ENCODE measurements around the gene NOTUM. TPM values are rescaled to one million over a fixed set of nuclear protein-coding genes. Genes with fewer than 3 reads are reported as not detected.
A peak's percentile ranks its signal among the peaks of the same experiment; 100 is the strongest.

NOTUM gene
- total RNA-seq, 1 donor from 2014 or later, result 5.9 TPM

GRCh38 chr17:81993729-81994592 lies 33.0 kb upstream of the NOTUM start:
- peak in 1 of 2 experiments; percentile 18 for DNase-seq (ENCODE audit: low spot score in 2 of 2, unreplicated experiment in 2 of 2)
- Mint-ChIP-seq H3K27me3 (ENCODE audit: low read depth) (no peaks in the 10 kb centered on the region), H3K4me3 (no peak overlapping the region), H3K27ac (peak overlapping the region; percentile 34), H3K36me3 (peaks cover 17% of the 10 kb centered on the region), H3K9me3 (no peaks in the 10 kb centered on the region), H3K4me1 (peaks cover 18% of the 10 kb centered on the region)
- TF ChIP-seq, protein P1, sequence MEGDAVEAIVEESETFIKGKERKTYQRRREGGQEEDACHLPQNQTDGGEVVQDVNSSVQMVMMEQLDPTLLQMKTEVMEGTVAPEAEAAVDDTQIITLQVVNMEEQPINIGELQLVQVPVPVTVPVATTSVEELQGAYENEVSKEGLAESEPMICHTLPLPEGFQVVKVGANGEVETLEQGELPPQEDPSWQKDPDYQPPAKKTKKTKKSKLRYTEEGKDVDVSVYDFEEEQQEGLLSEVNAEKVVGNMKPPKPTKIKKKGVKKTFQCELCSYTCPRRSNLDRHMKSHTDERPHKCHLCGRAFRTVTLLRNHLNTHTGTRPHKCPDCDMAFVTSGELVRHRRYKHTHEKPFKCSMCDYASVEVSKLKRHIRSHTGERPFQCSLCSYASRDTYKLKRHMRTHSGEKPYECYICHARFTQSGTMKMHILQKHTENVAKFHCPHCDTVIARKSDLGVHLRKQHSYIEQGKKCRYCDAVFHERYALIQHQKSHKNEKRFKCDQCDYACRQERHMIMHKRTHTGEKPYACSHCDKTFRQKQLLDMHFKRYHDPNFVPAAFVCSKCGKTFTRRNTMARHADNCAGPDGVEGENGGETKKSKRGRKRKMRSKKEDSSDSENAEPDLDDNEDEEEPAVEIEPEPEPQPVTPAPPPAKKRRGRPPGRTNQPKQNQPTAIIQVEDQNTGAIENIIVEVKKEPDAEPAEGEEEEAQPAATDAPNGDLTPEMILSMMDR (IDR thresholded peaks at IDR 0.05; ENCODE audit: unreplicated experiment), result no peak

DNA sequence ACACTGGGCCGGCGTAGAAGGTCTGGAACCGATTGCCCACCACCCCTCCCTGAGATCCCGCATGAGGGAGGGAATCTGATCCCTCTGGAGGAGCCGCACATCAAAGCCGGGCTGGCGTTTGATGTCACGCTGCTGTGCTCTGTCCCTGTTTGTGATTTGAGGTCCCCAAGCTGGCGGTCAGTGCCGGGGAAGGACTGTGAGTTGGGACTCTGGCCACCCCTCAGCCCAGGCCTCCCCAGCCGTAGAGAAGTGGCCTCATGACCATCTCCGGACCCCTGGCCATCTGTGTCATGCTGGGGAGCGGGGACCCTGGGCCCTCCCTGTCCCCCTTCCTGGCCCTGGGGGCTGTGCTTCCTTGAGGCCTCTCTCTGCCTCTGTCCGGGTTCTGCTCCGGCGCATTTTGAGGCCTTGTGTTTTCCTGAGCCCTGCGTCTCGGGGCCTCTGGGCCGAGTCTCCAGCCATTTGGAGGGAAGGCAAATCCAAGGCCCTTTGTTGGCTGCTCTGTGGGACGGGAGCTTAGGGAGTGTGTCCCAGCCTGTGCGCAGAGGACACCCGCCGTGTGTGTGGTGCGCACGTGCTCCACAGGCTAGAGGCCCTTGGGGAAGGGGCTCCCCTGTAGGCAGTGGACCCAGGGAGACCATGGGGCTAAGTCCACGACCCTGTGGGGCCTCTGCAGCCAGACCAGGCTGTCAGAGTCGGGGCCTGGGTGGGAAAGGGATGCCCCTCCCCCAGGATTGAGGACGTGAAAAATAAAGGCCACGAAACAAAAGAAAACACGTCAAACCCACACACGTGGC lies 31.5 kb upstream of the NOTUM start:
- peak overlapping the region; percentile 50 for H3K27ac Mint-ChIP-seq
- H3K4me3 Mint-ChIP-seq, result no peak overlapping the region
- H3K4me1 Mint-ChIP-seq, result peaks cover 15% of the 10 kb centered on the region
- no peaks in the 10 kb centered on the region for H3K9me3 Mint-ChIP-seq
- peak in 1 of 2 experiments; percentile 20 for DNase-seq (ENCODE audit: low spot score in 2 of 2, unreplicated experiment in 2 of 2)
- TF ChIP-seq, protein P1 (IDR thresholded peaks at IDR 0.05; ENCODE audit: unreplicated experiment), result no peak
- peaks cover 17% of the 10 kb centered on the region for H3K36me3 Mint-ChIP-seq
- no peaks in the 10 kb centered on the region for H3K27me3 Mint-ChIP-seq (ENCODE audit: low read depth)

GRCh38 chr17:81991684-81992305 lies 30.8 kb upstream of the NOTUM start:
- peaks cover 16% of the 10 kb centered on the region for H3K36me3 Mint-ChIP-seq
- H3K9me3 Mint-ChIP-seq, result no peaks in the 10 kb centered on the region
- peak overlapping the region; percentile 24 for H3K4me3 Mint-ChIP-seq
- H3K4me1 Mint-ChIP-seq, result peaks cover 15% of the 10 kb centered on the region
- no peaks in the 10 kb centered on the region for H3K27me3 Mint-ChIP-seq (ENCODE audit: low read depth)
- H3K27ac Mint-ChIP-seq, result peak overlapping the region; percentile 59
- TF ChIP-seq, protein P1 (IDR thresholded peaks at IDR 0.05; ENCODE audit: unreplicated experiment), result no peak
- DNase-seq (ENCODE audit: low spot score in 2 of 2, unreplicated experiment in 2 of 2), result peak in 1 of 2 experiments; percentile 23

DNA sequence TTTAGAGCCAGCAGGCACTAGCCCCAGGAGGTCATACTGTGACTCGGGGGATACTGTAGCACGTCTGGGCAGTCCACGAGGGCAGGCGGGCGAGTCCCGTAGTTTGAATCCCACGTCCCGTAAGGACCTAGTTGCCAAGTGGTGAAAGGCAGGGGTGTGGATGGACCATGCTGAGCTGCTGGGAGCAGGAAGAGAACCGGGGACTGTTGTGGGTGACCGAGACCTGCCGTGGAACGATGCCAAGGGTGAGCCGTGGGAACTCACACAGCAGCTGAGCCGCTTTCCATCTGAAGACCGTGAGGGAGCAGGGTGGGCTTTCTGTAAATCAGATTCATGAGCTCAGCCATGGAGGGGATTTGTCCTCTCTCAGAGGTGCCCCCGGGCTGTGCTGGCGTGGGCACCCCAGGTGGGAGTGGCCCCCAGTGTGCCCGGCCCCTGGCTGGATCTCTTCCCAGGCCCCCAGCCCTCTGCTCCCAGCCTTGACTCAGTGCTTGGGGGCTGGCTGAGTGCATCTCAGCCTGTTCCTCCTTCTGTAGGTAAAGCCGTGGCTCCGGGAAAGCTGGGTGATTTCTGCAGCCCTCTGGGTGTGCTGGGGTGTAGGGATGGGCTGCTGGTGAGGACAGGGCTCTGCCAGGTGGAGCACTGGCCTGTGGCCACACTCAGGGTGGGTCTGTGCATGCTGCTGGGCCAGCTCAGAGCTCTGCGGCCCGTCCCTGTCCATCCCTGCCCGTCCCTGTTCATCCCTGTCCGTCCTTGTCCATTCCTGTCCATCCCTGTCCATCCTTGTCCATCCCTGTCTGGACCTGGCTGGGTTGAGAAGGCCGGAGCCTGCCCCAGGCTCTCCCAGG lies 30.1 kb upstream of the NOTUM start:
- Mint-ChIP-seq H3K4me3 (peak overlapping the region; percentile 24), H3K27ac (peak overlapping the region; percentile 59), H3K4me1 (peaks cover 15% of the 10 kb centered on the region), H3K36me3 (peaks cover 18% of the 10 kb centered on the region), H3K9me3 (no peaks in the 10 kb centered on the region), H3K27me3 (ENCODE audit: low read depth) (no peaks in the 10 kb centered on the region)
- no peak for DNase-seq (ENCODE audit: low spot score in 2 of 2, unreplicated experiment in 2 of 2)
- TF ChIP-seq, protein P1 (IDR thresholded peaks at IDR 0.05; ENCODE audit: unreplicated experiment), result no peak

Data from mesothelial cell of epicardium (in vitro differentiated cells).